Fibroblast of lung (primary cell): ENCODE measurements around the gene TAF1C. TPM values are rescaled to one million over a fixed set of nuclear protein-coding genes. Genes with fewer than 3 reads are reported as not detected.

Source experiments
- DNase-seq, 2 donors: peaks; one replicate each; pipeline versions ENCODE4 v3.0.0 to v3.0.0-alpha.2; 2010; ENCODE audit warnings: low read depth in 2 of 2
- H2AFZ ChIP-seq: 2 replicates; pipeline ENCODE4 v1.5.1; 2012; ENCODE audit warnings: low read length, control low read depth, inconsistent platforms
- H3K27ac ChIP-seq: 2 replicates; pipeline ENCODE4 v1.5.1; 2011; ENCODE audit warnings: low read length, control low read depth; ENCODE audit not compliant: insufficient read depth
- H3K27me3 ChIP-seq: 2 replicates; pipeline ENCODE4 v1.5.1; 2011; ENCODE audit warnings: mild to moderate bottlenecking, low read length; ENCODE audit not compliant: control insufficient read depth, insufficient read depth
- H3K36me3 ChIP-seq: 2 replicates; pipeline ENCODE4 v1.5.1; 2011; ENCODE audit warnings: low read length; ENCODE audit not compliant: control insufficient read depth, insufficient read depth
- H3K4me1 ChIP-seq: 2 replicates; pipeline ENCODE4 v1.5.1; 2011; ENCODE audit warnings: low read length; ENCODE audit not compliant: control insufficient read depth, insufficient read depth; ENCODE audit errors: extremely low read depth
- H3K4me2 ChIP-seq: 2 replicates; pipeline ENCODE4 v1.5.1; 2011; ENCODE audit warnings: low read length, control low read depth; ENCODE audit not compliant: insufficient read depth; ENCODE audit errors: extremely low read depth
- H3K4me3 ChIP-seq, 4 experiments: fragments of 200-600 bp in 1 of 4; sonication (generic) in 1 of 4; replicated peaks in 1 of 4; 2 replicates each; pipeline ENCODE4 v1.5.1; 2011 to 2016; ENCODE audit warnings: low read length in 4 of 4, low read depth in 3 of 4, mild to moderate bottlenecking in 3 of 4, control low read depth in 2 of 4, inconsistent platforms in 1 of 4, mixed read lengths in 1 of 4; ENCODE audit not compliant: insufficient read depth in 1 of 4; ENCODE audit errors: control extremely low read depth in 1 of 4
- H3K79me2 ChIP-seq: 2 replicates; pipeline ENCODE4 v1.5.1; 2012; ENCODE audit warnings: mild to moderate bottlenecking, low read length, inconsistent platforms; ENCODE audit not compliant: control insufficient read depth, insufficient read depth
- H3K9ac ChIP-seq: 2 replicates; pipeline ENCODE4 v1.5.1; 2011; ENCODE audit warnings: mild to moderate bottlenecking, low read length, control low read depth; ENCODE audit not compliant: insufficient read depth
- H3K9me3 ChIP-seq: 2 replicates; pipeline ENCODE4 v1.5.1; 2012; ENCODE audit warnings: low read depth, low read length; ENCODE audit not compliant: control insufficient read depth, insufficient read depth
- H4K20me1 ChIP-seq: 2 replicates; pipeline ENCODE4 v1.5.1; 2011; ENCODE audit warnings: low read length; ENCODE audit not compliant: control insufficient read depth, insufficient read depth; ENCODE audit errors: extremely low read depth
- CTCF ChIP-seq, 2 donors: IDR thresholded peaks in 1 of 2; conservative IDR thresholded peaks in 1 of 2; 1 replicate in 1 of 2; 2 replicates in 1 of 2; pipeline ENCODE4 v1.5.1; 2011 to 2012; ENCODE audit warnings: low read length in 2 of 2, control low read depth in 1 of 2, inconsistent platforms in 1 of 2, low read depth in 1 of 2, mild to moderate bottlenecking in 1 of 2
- EZH2 ChIP-seq: IDR thresholded peaks from 2 replicates; pipeline ENCODE4 v1.5.1; 2012; ENCODE audit warnings: low read length, control low read depth, mild to moderate bottlenecking; ENCODE audit errors: missing control alignments
- polyA plus RNA-seq, 2 donors: library from polyadenylated mRNA; depleted of rRNA in 1 of 2; stranded (reverse) in 1 of 2; unstranded in 1 of 2; fragments of >200 nt; gene quantifications; 2 replicates each; pipeline ENCODE4 v1.2.1, GENCODE V29; 2011 to 2012; ENCODE audit warnings: missing spikeins in 1 of 2
- total RNA-seq: library from RNA; depleted of rRNA; stranded (reverse); fragments of >200 nt; gene quantifications from 2 replicates; pipeline ENCODE4 v1.2.1, GENCODE V29; 2014

The TAF1C gene
- total and polyA plus RNA-seq, 2 donors (not counting 1 experiment from before 2014, with no cell fraction given) = 9.3 to 12.9 TPM

GRCh38 chr16:84233748-84234147, 46.9 kb upstream of the TAF1C start:
- no peak for DNase-seq
- H3K27me3 ChIP-seq = peaks cover 10% of the 10 kb centered on the region
- no peak overlapping the region for H3K27ac ChIP-seq
- H2AFZ ChIP-seq = no peak overlapping the region
- H3K79me2 ChIP-seq = no peaks in the 10 kb centered on the region
- H3K4me1 ChIP-seq = peaks cover 1% of the 10 kb centered on the region
- H3K4me2 ChIP-seq = no peak overlapping the region
- TF ChIP-seq CTCF (conservative IDR thresholded peaks at IDR 0.05 in 1 of 2, IDR thresholded peaks at IDR 0.05 in 1 of 2; ENCODE audit: low read depth in 1 of 2, low read length in 2 of 2) (no peak), EZH2 (no peak)
- H3K9me3 ChIP-seq = no peaks in the 10 kb centered on the region
- no peak overlapping the region for H3K9ac ChIP-seq
- H3K4me3 ChIP-seq = no peak overlapping the region
- H3K36me3 ChIP-seq = no peaks in the 10 kb centered on the region
- H4K20me1 ChIP-seq = no peaks in the 10 kb centered on the region

- no peak for DNase-seq
- no peaks in the 10 kb centered on the region for H4K20me1 ChIP-seq
- no peaks in the 10 kb centered on the region for H3K79me2 ChIP-seq
- H3K36me3 ChIP-seq = no peaks in the 10 kb centered on the region
- H3K27ac ChIP-seq = no peak overlapping the region
- H3K9me3 ChIP-seq = no peaks in the 10 kb centered on the region
- H3K4me2 ChIP-seq = no peak overlapping the region
- no peak for TF ChIP-seq EZH2
- TF ChIP-seq CTCF (conservative IDR thresholded peaks at IDR 0.05 in 1 of 2, IDR thresholded peaks at IDR 0.05 in 1 of 2; ENCODE audit: low read depth in 1 of 2, low read length in 2 of 2) = no peak
- H3K27me3 ChIP-seq = peaks cover 7% of the 10 kb centered on the region
- H3K4me3 ChIP-seq = no peak overlapping the region
- H3K4me1 ChIP-seq = peaks cover 7% of the 10 kb centered on the region
- no peak overlapping the region for H3K9ac ChIP-seq
- H2AFZ ChIP-seq = no peak overlapping the region
Measured at GRCh38 chr16:84232969-84233368, 46.1 kb upstream of the TAF1C start.

- H3K9me3 ChIP-seq = no peaks in the 10 kb centered on the region
- no peak overlapping the region for H3K9ac ChIP-seq
- no peak for TF ChIP-seq CTCF (conservative IDR thresholded peaks at IDR 0.05 in 1 of 2, IDR thresholded peaks at IDR 0.05 in 1 of 2; ENCODE audit: low read depth in 1 of 2, low read length in 2 of 2)
- TF ChIP-seq EZH2 = no peak
- DNase-seq = no peak
- H3K4me2 ChIP-seq = no peak overlapping the region
- H3K27me3 ChIP-seq = peaks cover 2% of the 10 kb centered on the region
- H4K20me1 ChIP-seq = no peaks in the 10 kb centered on the region
- no peak overlapping the region for H3K4me3 ChIP-seq
- H3K79me2 ChIP-seq = no peaks in the 10 kb centered on the region
- no peak overlapping the region for H3K27ac ChIP-seq
- no peak overlapping the region for H2AFZ ChIP-seq
- H3K4me1 ChIP-seq = peaks cover 10% of the 10 kb centered on the region
- no peaks in the 10 kb centered on the region for H3K36me3 ChIP-seq
Measured at GRCh38 chr16:84232060-84232459, 45.2 kb upstream of the TAF1C start.
